Mucosa of rectum (tissue), 2 donors: Measurements from ENCODE around the gene CPNE5.

Experiments used
- H3K27ac ChIP-seq, 2 donors: one replicate each; pipeline ENCODE4 v1.7.0; 2013; ENCODE audit warnings: inconsistent platforms in 2 of 2, low read depth in 2 of 2, low read length in 2 of 2
- H3K27me3 ChIP-seq, 2 donors: one replicate each; pipeline ENCODE4 v1.7.0; 2013; ENCODE audit warnings: low read length in 2 of 2; ENCODE audit not compliant: control insufficient read depth in 2 of 2, insufficient read depth in 2 of 2
- H3K36me3 ChIP-seq, 2 donors: one replicate each; pipeline ENCODE4 v1.7.0; 2013; ENCODE audit warnings: low read length in 2 of 2; ENCODE audit not compliant: control insufficient read depth in 2 of 2, insufficient read depth in 2 of 2
- H3K4me1 ChIP-seq, 2 donors: one replicate each; pipeline ENCODE4 v1.7.0; 2013; ENCODE audit warnings: low read length in 2 of 2, mild to moderate bottlenecking in 1 of 2; ENCODE audit not compliant: control insufficient read depth in 2 of 2, insufficient read depth in 2 of 2
- H3K4me3 ChIP-seq, 2 donors: one replicate each; pipeline ENCODE4 v1.7.0; 2013; ENCODE audit warnings: low read length in 2 of 2
- H3K9ac ChIP-seq, 2 donors: one replicate each; pipeline ENCODE4 v1.7.0; 2013; ENCODE audit warnings: low read length in 2 of 2, low read depth in 1 of 2, mild to moderate bottlenecking in 1 of 2
- H3K9me3 ChIP-seq, 2 donors: one replicate each; pipeline ENCODE4 v1.7.0; 2013; ENCODE audit warnings: low read length in 2 of 2; ENCODE audit not compliant: control insufficient read depth in 2 of 2
- donor health status: healthy.
- donor health status: Normal muscosa, but diverticular disease.

Gene CPNE5

GRCh38 chr6:36836111-36837021 is 2.9 kb downstream of the CPNE5 start:
- Histone ChIP-seq H3K4me3 (no peak overlapping the region), H3K27me3 (peaks cover 24 to 26% of the 10 kb centered on the region in 2 donors), H3K9ac (no peak overlapping the region), H3K36me3 (no peaks in the 10 kb centered on the region), H3K27ac (no peak overlapping the region), H3K9me3 (no peaks in the 10 kb centered on the region), H3K4me1 (peaks cover 7 to 14% of the 10 kb centered on the region in 2 donors)

- Histone ChIP-seq H3K27me3 (peaks cover 15 to 16% of the 10 kb centered on the region in 2 donors), H3K4me1 (peaks cover 8 to 13% of the 10 kb centered on the region in 2 donors), H3K9me3 (no peaks in the 10 kb centered on the region), H3K27ac (no peak overlapping the region), H3K36me3 (no peaks in the 10 kb centered on the region), H3K4me3 (no peak overlapping the region), H3K9ac (no peak overlapping the region)
These were observed 4.5 kb downstream of the CPNE5 start for GRCh38 chr6:36834576-36835341.

- H3K4me3 ChIP-seq: no peak overlapping the region
- no peak overlapping the region for H3K27ac ChIP-seq
- peaks cover 5 to 6% of the 10 kb centered on the region in 2 donors for H3K27me3 ChIP-seq
- peaks cover 9 to 11% of the 10 kb centered on the region in 2 donors for H3K4me1 ChIP-seq
- H3K36me3 ChIP-seq: no peaks in the 10 kb centered on the region
- no peaks in the 10 kb centered on the region for H3K9me3 ChIP-seq
- H3K9ac ChIP-seq: no peak overlapping the region
These were observed 6.0 kb downstream of the CPNE5 start for GRCh38 chr6:36833182-36833789.

GRCh38 chr6:36832313-36832712 is 6.9 kb downstream of the CPNE5 start:
- no peaks in the 10 kb centered on the region for H3K36me3 ChIP-seq
- no peak overlapping the region for H3K27ac ChIP-seq
- no peak overlapping the region for H3K9ac ChIP-seq
- no peaks in the 10 kb centered on the region for H3K27me3 ChIP-seq
- peaks cover 11% of the 10 kb centered on the region in 2 donors for H3K4me1 ChIP-seq
- H3K4me3 ChIP-seq: no peak overlapping the region
- H3K9me3 ChIP-seq: no peaks in the 10 kb centered on the region

- peaks cover 11% of the 10 kb centered on the region in 2 donors for H3K4me1 ChIP-seq
- H3K4me3 ChIP-seq: no peak overlapping the region
- H3K27me3 ChIP-seq: no peaks in the 10 kb centered on the region
- no peak overlapping the region for H3K9ac ChIP-seq
- no peaks in the 10 kb centered on the region for H3K36me3 ChIP-seq
- H3K9me3 ChIP-seq: no peaks in the 10 kb centered on the region
- peak overlapping the region in 1 of 2 donors; percentile 11 for H3K27ac ChIP-seq
These were observed 8.7 kb downstream of the CPNE5 start for GRCh38 chr6:36830577-36830976.

GRCh38 chr6:36829919-36830544 is 9.2 kb downstream of the CPNE5 start:
- peaks cover 11% of the 10 kb centered on the region in 2 donors for H3K4me1 ChIP-seq
- H3K9ac ChIP-seq: no peak overlapping the region
- no peaks in the 10 kb centered on the region for H3K9me3 ChIP-seq
- peak overlapping the region; percentile 11 to 35 for H3K27ac ChIP-seq
- no peaks in the 10 kb centered on the region for H3K27me3 ChIP-seq
- H3K4me3 ChIP-seq: peak overlapping the region in 1 of 2 donors; percentile 14
- no peaks in the 10 kb centered on the region for H3K36me3 ChIP-seq

- H3K27ac ChIP-seq: peak overlapping the region in 1 of 2 donors; percentile 32
- no peak overlapping the region for H3K9ac ChIP-seq
These were observed 11.8 kb downstream of the CPNE5 start for GRCh38 chr6:36827261-36828079.

GRCh38 chr6:36826520-36827227 is 12.6 kb downstream of the CPNE5 start:
- Histone ChIP-seq H3K27me3 (no peaks in the 10 kb centered on the region), H3K36me3 (no peaks in the 10 kb centered on the region), H3K4me3 (no peak overlapping the region), H3K9ac (no peak overlapping the region), H3K4me1 (peaks cover 11% of the 10 kb centered on the region in 2 donors), H3K27ac (no peak overlapping the region), H3K9me3 (no peaks in the 10 kb centered on the region)

More at GRCh38 chr6:36827261-36828079, 11.8 kb downstream of the CPNE5 start:
- no peak overlapping the region for H3K4me3 ChIP-seq
- H3K4me1 ChIP-seq: peaks cover 11% of the 10 kb centered on the region in 2 donors
- no peaks in the 10 kb centered on the region for H3K27me3 ChIP-seq
- H3K9me3 ChIP-seq: no peaks in the 10 kb centered on the region
- no peaks in the 10 kb centered on the region for H3K36me3 ChIP-seq

- H3K4me1 ChIP-seq: peaks cover 11% of the 10 kb centered on the region in 2 donors
- H3K9me3 ChIP-seq: no peaks in the 10 kb centered on the region
- H3K27ac ChIP-seq: no peak overlapping the region
- H3K4me3 ChIP-seq: no peak overlapping the region
- H3K27me3 ChIP-seq: no peaks in the 10 kb centered on the region
- H3K36me3 ChIP-seq: no peaks in the 10 kb centered on the region
- no peak overlapping the region for H3K9ac ChIP-seq
These were observed 13.2 kb downstream of the CPNE5 start for GRCh38 chr6:36825994-36826393.
